Uterus (tissue), 4 donors: Measurements from ENCODE around the gene EPS15. TPM values are rescaled to one million over a fixed set of nuclear protein-coding genes. Genes with fewer than 3 reads are reported as not detected.

Experiments used
- DNase-seq, 2 donors: peaks; one replicate each; pipeline ENCODE4 v3.0.0-alpha.2; 2019 to 2020
- H3K27ac ChIP-seq, 2 donors: fragments of 200-600 bp; sonication (generic); 1 replicate in 1 of 2; 2 replicates in 1 of 2; pipeline ENCODE4 v1.5.1; 2016 to 2018
- H3K27me3 ChIP-seq, 2 donors: fragments of 200-600 bp; sonication (generic); one replicate each; pipeline ENCODE4 v1.5.1; 2018 to 2019; ENCODE audit warnings: control low read depth in 1 of 2
- H3K36me3 ChIP-seq, 2 donors: fragments of 200-600 bp; sonication (generic); one replicate each; pipeline ENCODE4 v1.5.1; 2019; ENCODE audit warnings: control low read depth in 1 of 2
- H3K4me1 ChIP-seq, 2 donors: fragments of 200-600 bp; sonication (generic); one replicate each; pipeline ENCODE4 v1.5.1; 2018 to 2019; ENCODE audit warnings: control low read depth in 1 of 2
- H3K4me3 ChIP-seq, 2 donors: fragments of 200-600 bp; sonication (generic); 1 replicate in 1 of 2; 2 replicates in 1 of 2; pipeline ENCODE4 v1.5.1; 2018 to 2019; ENCODE audit warnings: mild to moderate bottlenecking in 1 of 2
- H3K9me3 ChIP-seq, 2 donors: fragments of 200-600 bp; sonication (generic); one replicate each; pipeline ENCODE4 v1.5.1; 2019; ENCODE audit warnings: control low read depth in 1 of 2
- CTCF ChIP-seq, 4 experiments: fragments of 200-600 bp in 2 of 4; fragments of 450-650 bp in 2 of 4; sonication (generic) in 2 of 4; IDR thresholded peaks; one replicate each; pipeline ENCODE4 v1.5.1; 2016 to 2019; ENCODE audit warnings: antibody characterized with exemption in 4 of 4, mild to moderate bottlenecking in 2 of 4, moderate library complexity in 1 of 4
- POLR2A ChIP-seq, 2 donors: fragments of 450-650 bp; IDR thresholded peaks; one replicate each; pipeline ENCODE4 v1.6.1; 2016; ENCODE audit warnings: antibody characterized with exemption in 2 of 2, mild to moderate bottlenecking in 1 of 2, moderate library complexity in 1 of 2
- intact Hi-C: fragments of 100-400 bp; cut with DNase I; formaldehyde crosslinking; loops from one replicate; pipeline ENCODE4 v1.15.1; 2023; ENCODE audit warnings: low total_unique reads
- total RNA-seq, 4 donors: library from RNA; depleted of rRNA in 3 of 4; stranded (reverse); fragments of >200 nt in 3 of 4; gene quantifications; one replicate each; pipeline versions ENCODE4 v1.1.0 to v1.2.4, GENCODE V29; 2014 to 2023
- donor health status: DM: yes; HTN: yes; CAD: no.

The EPS15 gene
- total RNA-seq, 4 donors from 2014 or later, result 30.7 to 133 (median 81.1) TPM

DNA sequence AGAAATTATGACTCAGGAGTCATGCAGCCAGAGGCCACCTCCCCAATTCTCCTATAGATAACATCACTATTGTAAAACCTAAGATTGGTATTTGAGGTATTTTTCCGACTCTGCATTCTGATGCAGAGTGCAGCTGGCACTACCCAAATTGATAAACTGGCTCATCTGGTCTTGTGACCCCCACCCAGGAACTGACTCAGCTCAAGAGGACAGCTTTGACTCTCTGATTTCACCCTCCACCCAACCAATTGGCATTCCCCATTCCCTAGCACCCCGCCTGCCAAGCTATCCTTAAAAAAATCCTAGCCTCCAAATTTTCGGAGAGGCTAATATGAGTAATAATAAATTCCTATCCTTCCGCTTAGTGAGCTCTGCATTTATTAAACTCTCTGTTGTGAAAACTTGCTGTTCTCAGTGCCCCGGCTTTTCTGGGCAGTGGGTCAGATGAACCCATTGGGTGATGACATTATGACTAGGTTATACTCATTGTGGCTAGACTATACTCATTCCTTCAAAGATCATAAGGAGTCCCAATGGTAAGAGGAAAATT lies 39.4 kb upstream of the EPS15 start:
- TF ChIP-seq CTCF (IDR thresholded peaks at IDR 0.05), result no peak
- TF ChIP-seq POLR2A (IDR thresholded peaks at IDR 0.05), result no peak
- no peak for DNase-seq
- no peak overlapping the region for H3K27ac ChIP-seq

GRCh38 chr1:51557168-51557567 lies 38.1 kb upstream of the EPS15 start:
- DNase-seq, result no peak
- Histone ChIP-seq H3K9me3 (no peaks in the 10 kb centered on the region), H3K27me3 (no peaks in the 10 kb centered on the region), H3K4me3 (no peak overlapping the region), H3K4me1 (no peaks in the 10 kb centered on the region), H3K27ac (no peak overlapping the region), H3K36me3 (no peaks in the 10 kb centered on the region)
- no peak for TF ChIP-seq POLR2A (IDR thresholded peaks at IDR 0.05)
- TF ChIP-seq CTCF (IDR thresholded peaks at IDR 0.05), result no peak
- intact Hi-C loops, result no loop called here

More for the DNA sequence above, 39.4 kb upstream of the EPS15 start:
- Histone ChIP-seq H3K27me3 (no peaks in the 10 kb centered on the region), H3K4me3 (no peak overlapping the region), H3K36me3 (no peaks in the 10 kb centered on the region), H3K9me3 (no peaks in the 10 kb centered on the region), H3K4me1 (no peaks in the 10 kb centered on the region)
- intact Hi-C loops, result no loop called here

DNA sequence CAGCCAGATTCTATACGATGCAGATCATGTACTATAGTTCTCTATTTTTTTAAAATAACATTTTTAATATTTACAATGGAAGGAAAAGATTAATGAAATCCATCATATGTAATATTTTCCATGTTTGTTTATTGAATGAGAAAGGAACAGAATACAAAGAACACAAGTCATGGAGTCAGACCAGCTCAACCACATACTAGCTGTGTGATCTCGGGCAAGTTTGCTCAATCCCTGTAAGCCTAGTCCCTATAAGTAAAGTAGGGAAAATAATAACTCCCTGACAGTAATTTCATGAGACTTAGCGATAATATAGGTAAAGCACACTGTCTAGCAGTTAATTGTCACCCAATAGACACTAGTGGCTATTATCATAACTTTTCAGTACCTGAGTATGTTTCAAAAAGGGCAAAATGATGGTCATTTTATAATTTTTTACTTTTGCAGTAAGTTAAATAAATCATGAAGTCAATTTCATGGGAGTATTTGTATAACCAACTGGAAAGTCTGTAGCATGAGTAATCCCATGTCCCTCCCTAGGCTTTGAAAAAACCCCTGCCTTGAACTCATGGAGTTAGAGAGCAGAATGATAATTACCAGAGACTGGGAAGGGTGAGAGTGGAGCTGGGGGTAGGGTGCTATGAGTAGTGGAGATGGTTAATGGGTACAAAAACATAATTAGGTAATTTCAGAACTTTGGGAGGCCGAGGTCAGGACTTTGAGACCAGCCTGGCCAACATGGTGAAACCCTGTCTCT lies 37.0 kb upstream of the EPS15 start:
- no peaks in the 10 kb centered on the region for H3K27me3 ChIP-seq
- H3K9me3 ChIP-seq, result no peaks in the 10 kb centered on the region
- H3K4me3 ChIP-seq, result no peak overlapping the region
- no peak for DNase-seq
- TF ChIP-seq POLR2A (IDR thresholded peaks at IDR 0.05), result no peak
- TF ChIP-seq CTCF (IDR thresholded peaks at IDR 0.05), result no peak
- no peaks in the 10 kb centered on the region for H3K4me1 ChIP-seq
- intact Hi-C loops, result no loop called here
- H3K36me3 ChIP-seq, result no peaks in the 10 kb centered on the region
- H3K27ac ChIP-seq, result no peak overlapping the region

DNA sequence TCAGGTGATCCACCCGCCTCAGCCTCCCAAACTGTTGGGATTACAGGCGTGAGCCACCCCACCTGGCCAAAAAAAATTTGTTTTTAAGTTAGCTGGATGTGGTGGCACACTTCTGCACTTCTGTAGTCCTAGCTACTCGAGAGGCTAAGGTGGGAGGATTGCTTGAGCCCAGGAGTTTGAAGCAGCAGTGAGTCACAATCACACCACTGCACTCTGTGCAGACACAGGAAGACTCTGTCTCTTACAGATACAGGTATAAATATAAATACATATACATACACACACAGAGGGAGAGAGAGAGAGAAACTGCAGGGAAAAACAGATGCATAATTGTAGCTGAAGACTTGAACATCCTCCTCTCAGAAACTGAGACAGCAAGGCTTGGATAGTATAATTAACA lies 34.8 kb upstream of the EPS15 start:
- TF ChIP-seq CTCF (IDR thresholded peaks at IDR 0.05), result no peak
- no peak for TF ChIP-seq POLR2A (IDR thresholded peaks at IDR 0.05)
- H3K27me3 ChIP-seq, result no peaks in the 10 kb centered on the region
- no peak for DNase-seq
- no peaks in the 10 kb centered on the region for H3K9me3 ChIP-seq
- no peak overlapping the region for H3K4me3 ChIP-seq
- intact Hi-C loops, result no loop called here
- no peaks in the 10 kb centered on the region for H3K4me1 ChIP-seq
- H3K36me3 ChIP-seq, result no peaks in the 10 kb centered on the region
- no peak overlapping the region for H3K27ac ChIP-seq

DNA sequence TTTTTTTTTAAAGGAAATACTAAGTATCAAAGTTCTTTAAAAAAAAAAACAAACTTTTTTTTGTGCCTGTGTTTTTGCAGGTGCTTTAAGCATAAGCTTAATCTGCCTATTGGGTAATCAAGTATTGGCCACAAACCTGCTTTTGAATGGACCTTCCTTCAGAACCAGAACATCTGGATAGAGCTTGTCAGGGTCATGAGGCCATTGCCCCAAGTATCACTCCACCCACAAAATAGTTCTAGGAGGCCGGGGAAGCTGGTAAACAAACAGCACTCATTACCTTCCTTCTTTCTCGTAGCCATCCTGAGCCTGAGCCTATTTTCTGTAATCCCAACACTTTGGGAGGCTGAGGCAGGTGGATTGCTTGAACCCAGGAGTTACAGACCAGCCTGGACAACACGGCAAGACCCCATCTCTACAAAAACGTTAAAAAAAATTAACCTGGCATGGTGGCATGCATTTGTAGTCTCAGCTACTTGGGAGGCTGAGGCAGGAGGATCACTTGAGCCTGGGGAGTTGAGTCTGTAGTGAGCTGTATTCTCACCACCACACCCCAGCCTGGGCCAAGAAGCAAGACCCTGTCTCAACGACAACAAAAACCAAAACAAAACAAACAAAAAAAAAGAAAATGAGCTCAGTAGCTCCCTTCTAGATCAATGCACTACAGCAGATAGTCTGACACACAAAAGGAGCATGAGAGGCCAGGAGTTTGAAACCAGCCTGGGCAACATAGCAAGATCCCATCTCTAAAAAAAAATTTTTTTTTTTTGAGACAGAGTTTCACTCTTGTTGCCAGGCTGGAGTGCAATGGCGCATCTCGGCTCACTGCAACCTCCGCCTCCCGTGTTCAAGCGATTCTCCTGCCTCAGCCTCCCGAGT lies 34.1 kb upstream of the EPS15 start:
- no peaks in the 10 kb centered on the region for H3K9me3 ChIP-seq
- DNase-seq, result no peak
- no peak overlapping the region for H3K27ac ChIP-seq
- H3K36me3 ChIP-seq, result no peaks in the 10 kb centered on the region
- no peak overlapping the region for H3K4me3 ChIP-seq
- no peak for TF ChIP-seq POLR2A (IDR thresholded peaks at IDR 0.05)
- no peak for TF ChIP-seq CTCF (IDR thresholded peaks at IDR 0.05)
- H3K4me1 ChIP-seq, result no peaks in the 10 kb centered on the region
- intact Hi-C loops, result no loop called here
- no peaks in the 10 kb centered on the region for H3K27me3 ChIP-seq
